ENCODE results near the gene RDX. TPM values are rescaled to one million over a fixed set of nuclear protein-coding genes. Genes with fewer than 3 reads are reported as not detected.

The RDX gene
- total and polyA plus RNA-seq, 4 donors, result 22.6 to 144 (median 71.1) TPM

- Histone ChIP-seq H3K4me1 (ENCODE audit: control insufficient read depth in 1 of 2, insufficient read depth in 2 of 2, low read length in 2 of 2) (no peaks in the 10 kb centered on the region), H3K27ac (ENCODE audit: low read depth in 1 of 2, low read length in 2 of 2) (no peak overlapping the region), H3K36me3 (ENCODE audit: control insufficient read depth in 1 of 2, insufficient read depth in 2 of 2, low read length in 1 of 2) (no peaks in the 10 kb centered on the region), H3K4me3 (ENCODE audit: low read length in 2 of 2) (no peak overlapping the region), H3K9me3 (ENCODE audit: control insufficient read depth, low read length) (no peaks in the 10 kb centered on the region), H3K27me3 (ENCODE audit: control insufficient read depth in 1 of 2, insufficient read depth in 2 of 2, low read length in 1 of 2) (no peaks in the 10 kb centered on the region)
- ATAC-seq (ENCODE audit: low FRiP score), result no peak
- intact Hi-C loops (cut with DNase I), result no loop called here
- WGBS, 2 donors, result 81 to 90% methylated on average over 6 of the region's 6 CpGs
- no peak for DNase-seq
Observed at GRCh38 chr11:110131386-110132123, 164.9 kb downstream of the RDX start.

- Histone ChIP-seq H3K4me1 (ENCODE audit: control insufficient read depth in 1 of 2, insufficient read depth in 2 of 2, low read length in 2 of 2) (no peaks in the 10 kb centered on the region), H3K9me3 (ENCODE audit: control insufficient read depth, low read length) (no peaks in the 10 kb centered on the region), H3K27me3 (ENCODE audit: control insufficient read depth in 1 of 2, insufficient read depth in 2 of 2, low read length in 1 of 2) (no peaks in the 10 kb centered on the region), H3K27ac (ENCODE audit: low read depth in 1 of 2, low read length in 2 of 2) (no peak overlapping the region), H3K4me3 (ENCODE audit: low read length in 2 of 2) (no peak overlapping the region), H3K36me3 (ENCODE audit: control insufficient read depth in 1 of 2, insufficient read depth in 2 of 2, low read length in 1 of 2) (no peaks in the 10 kb centered on the region)
- WGBS, 2 donors, result 87 to 89% methylated on average over 10 of the region's 10 CpGs
- DNase-seq, result no peak
- intact Hi-C loops (cut with DNase I), result no loop called here
- ATAC-seq (ENCODE audit: low FRiP score), result no peak
Observed at GRCh38 chr11:110130642-110131238, 165.7 kb downstream of the RDX start.

- Histone ChIP-seq H3K9me3 (ENCODE audit: control insufficient read depth, low read length) (no peaks in the 10 kb centered on the region), H3K4me1 (ENCODE audit: control insufficient read depth in 1 of 2, insufficient read depth in 2 of 2, low read length in 2 of 2) (no peaks in the 10 kb centered on the region), H3K4me3 (ENCODE audit: low read length in 2 of 2) (no peak overlapping the region), H3K36me3 (ENCODE audit: control insufficient read depth in 1 of 2, insufficient read depth in 2 of 2, low read length in 1 of 2) (no peaks in the 10 kb centered on the region), H3K27ac (ENCODE audit: low read depth in 1 of 2, low read length in 2 of 2) (no peak overlapping the region), H3K27me3 (ENCODE audit: control insufficient read depth in 1 of 2, insufficient read depth in 2 of 2, low read length in 1 of 2) (no peaks in the 10 kb centered on the region)
- ATAC-seq (ENCODE audit: low FRiP score) (no peak), DNase-seq (no peak)
- intact Hi-C loops (cut with DNase I), result no loop called here
- WGBS, 2 donors, result 42 to 43% methylated on average over 2 of the region's 2 CpGs
Observed at GRCh38 chr11:110128161-110128560, 168.3 kb downstream of the RDX start.

GRCh38 chr11:110126936-110127335 lies 169.5 kb downstream of the RDX start:
- ATAC-seq (ENCODE audit: low FRiP score) (no peak), DNase-seq (no peak)
- Histone ChIP-seq H3K36me3 (ENCODE audit: control insufficient read depth in 1 of 2, insufficient read depth in 2 of 2, low read length in 1 of 2) (no peaks in the 10 kb centered on the region), H3K4me3 (ENCODE audit: low read length in 2 of 2) (no peak overlapping the region), H3K4me1 (ENCODE audit: control insufficient read depth in 1 of 2, insufficient read depth in 2 of 2, low read length in 2 of 2) (no peaks in the 10 kb centered on the region), H3K9me3 (ENCODE audit: control insufficient read depth, low read length) (no peaks in the 10 kb centered on the region), H3K27ac (ENCODE audit: low read depth in 1 of 2, low read length in 2 of 2) (no peak overlapping the region), H3K27me3 (ENCODE audit: control insufficient read depth in 1 of 2, insufficient read depth in 2 of 2, low read length in 1 of 2) (no peaks in the 10 kb centered on the region)
- WGBS, 2 donors, result 54 to 64% methylated on average over 4 of the region's 4 CpGs
- intact Hi-C loops (cut with DNase I), result no loop called here

GRCh38 chr11:110125632-110126031 lies 170.8 kb downstream of the RDX start:
- H3K4me1 ChIP-seq (ENCODE audit: control insufficient read depth in 1 of 2, insufficient read depth in 2 of 2, low read length in 2 of 2), result no peaks in the 10 kb centered on the region
- ATAC-seq (ENCODE audit: low FRiP score) (no peak), DNase-seq (no peak)
- H3K4me3 ChIP-seq (ENCODE audit: low read length in 2 of 2), result no peak overlapping the region
- no peak overlapping the region for H3K27ac ChIP-seq (ENCODE audit: low read depth in 1 of 2, low read length in 2 of 2)
- WGBS, 2 donors, result 97 to 98% methylated on average over 4 of the region's 4 CpGs
- no peaks in the 10 kb centered on the region for H3K36me3 ChIP-seq (ENCODE audit: control insufficient read depth in 1 of 2, insufficient read depth in 2 of 2, low read length in 1 of 2)
- intact Hi-C loops (cut with DNase I), result no loop called here
- no peaks in the 10 kb centered on the region for H3K27me3 ChIP-seq (ENCODE audit: control insufficient read depth in 1 of 2, insufficient read depth in 2 of 2, low read length in 1 of 2)
- H3K9me3 ChIP-seq (ENCODE audit: control insufficient read depth, low read length), result no peaks in the 10 kb centered on the region

Other genes with a start within 250 kb of the RDX start
- gene ZC3H12C, start 203.2 kb downstream of the RDX start, total RNA-seq, result 10 to 100 TPM; 17.2 to 17.9 TPM
- gene ZC3H12C, start 203.2 kb downstream of the RDX start, polyA plus RNA-seq, result 1 to 10 TPM; 1.1 to 2.1 TPM
- gene FDX1, start 133.3 kb upstream of the RDX start, total RNA-seq, result 1 to 10 TPM; 8.0 to 8.9 TPM
- gene FDX1, start 133.3 kb upstream of the RDX start, polyA plus RNA-seq, result 10 to 100 TPM in 1 of 2 donors, 1 to 10 TPM in 1; 6.4 to 15.5 TPM